Ascending aorta (tissue), 2 donors: Measurements from ENCODE around the gene SDF2. TPM values are rescaled to one million over a fixed set of nuclear protein-coding genes. Genes with fewer than 3 reads are reported as not detected.

ENCODE experiments used
- DNase-seq, 2 donors: peaks; one replicate each; pipeline ENCODE4 v3.0.0-alpha.2; 2019; ENCODE audit warnings: low spot score in 2 of 2
- H3K27ac ChIP-seq, 2 donors: fragments of 200-600 bp; sonication (generic); one replicate each; pipeline ENCODE4 v1.5.1; 2016 to 2017; ENCODE audit warnings: mild to moderate bottlenecking in 1 of 2
- H3K27me3 ChIP-seq: fragments of 200-600 bp; sonication (generic); one replicate; pipeline ENCODE4 v1.5.1; 2017
- H3K36me3 ChIP-seq, 2 donors: fragments of 200-600 bp; sonication (generic); one replicate each; pipeline ENCODE4 v1.5.1; 2016
- H3K4me1 ChIP-seq, 2 donors: fragments of 200-600 bp; sonication (generic); one replicate each; pipeline ENCODE4 v1.5.1; 2016 to 2017; ENCODE audit warnings: mild to moderate bottlenecking in 1 of 2
- H3K4me3 ChIP-seq, 2 donors: fragments of 200-600 bp; sonication (generic); one replicate each; pipeline ENCODE4 v1.5.1; 2016 to 2017; ENCODE audit warnings: mild to moderate bottlenecking in 1 of 2
- H3K9me3 ChIP-seq, 2 donors: fragments of 200-600 bp; sonication (generic); one replicate each; pipeline ENCODE4 v1.5.1; 2016
- intact Hi-C: fragments of 100-400 bp; cut with DNase I; formaldehyde crosslinking; loops from one replicate; pipeline ENCODE4 v1.15.1; 2023
- total RNA-seq: library from RNA; depleted of rRNA; stranded (reverse); fragments of >200 nt; gene quantifications from one replicate; pipeline ENCODE4 v1.1.0, GENCODE V29; 2016
- TF ChIP-seq, protein P1 (sequence below), 3 experiments: fragments of 200-600 bp in 2 of 3; fragments of 450-650 bp in 1 of 3; sonication (generic) in 2 of 3; IDR thresholded peaks; one replicate each; pipeline ENCODE4 v1.5.1; 2016 to 2019; ENCODE audit warnings: antibody characterized with exemption in 3 of 3, mild to moderate bottlenecking in 1 of 3, moderate library complexity in 1 of 3

SDF2 gene
- total RNA-seq, 1 donor from 2014 or later, result 51.9 TPM

DNA sequence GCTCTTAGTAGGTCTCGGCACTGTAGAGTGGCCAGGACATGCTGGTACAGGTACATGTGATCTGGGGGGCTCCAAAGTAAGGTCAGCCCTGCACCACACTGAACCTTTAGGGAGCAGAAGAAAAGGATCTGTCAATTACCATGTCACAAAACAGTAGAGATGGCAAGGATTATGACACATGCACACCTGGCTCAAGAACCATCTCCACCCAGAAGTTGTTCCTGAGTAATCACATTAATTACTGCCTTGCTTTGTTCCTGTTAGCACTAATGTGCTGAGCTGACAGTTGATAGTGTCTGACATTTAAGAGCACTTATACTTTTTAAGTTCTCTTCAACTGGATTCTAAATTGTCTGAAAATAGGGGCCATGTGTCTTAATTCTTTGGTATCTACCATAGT lies 26.2 kb downstream of the SDF2 start:
- Histone ChIP-seq H3K9me3 (no peaks in the 10 kb centered on the region), H3K4me1 (no peaks in the 10 kb centered on the region), H3K27me3 (no peaks in the 10 kb centered on the region), H3K4me3 (no peak overlapping the region), H3K36me3 (peaks cover 92 to 100% of the 10 kb centered on the region in 2 donors), H3K27ac (no peak overlapping the region)
- TF ChIP-seq, protein P1, sequence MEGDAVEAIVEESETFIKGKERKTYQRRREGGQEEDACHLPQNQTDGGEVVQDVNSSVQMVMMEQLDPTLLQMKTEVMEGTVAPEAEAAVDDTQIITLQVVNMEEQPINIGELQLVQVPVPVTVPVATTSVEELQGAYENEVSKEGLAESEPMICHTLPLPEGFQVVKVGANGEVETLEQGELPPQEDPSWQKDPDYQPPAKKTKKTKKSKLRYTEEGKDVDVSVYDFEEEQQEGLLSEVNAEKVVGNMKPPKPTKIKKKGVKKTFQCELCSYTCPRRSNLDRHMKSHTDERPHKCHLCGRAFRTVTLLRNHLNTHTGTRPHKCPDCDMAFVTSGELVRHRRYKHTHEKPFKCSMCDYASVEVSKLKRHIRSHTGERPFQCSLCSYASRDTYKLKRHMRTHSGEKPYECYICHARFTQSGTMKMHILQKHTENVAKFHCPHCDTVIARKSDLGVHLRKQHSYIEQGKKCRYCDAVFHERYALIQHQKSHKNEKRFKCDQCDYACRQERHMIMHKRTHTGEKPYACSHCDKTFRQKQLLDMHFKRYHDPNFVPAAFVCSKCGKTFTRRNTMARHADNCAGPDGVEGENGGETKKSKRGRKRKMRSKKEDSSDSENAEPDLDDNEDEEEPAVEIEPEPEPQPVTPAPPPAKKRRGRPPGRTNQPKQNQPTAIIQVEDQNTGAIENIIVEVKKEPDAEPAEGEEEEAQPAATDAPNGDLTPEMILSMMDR (IDR thresholded peaks at IDR 0.05), result no peak
- no peak for DNase-seq
- intact Hi-C loops, result no loop called here

DNA sequence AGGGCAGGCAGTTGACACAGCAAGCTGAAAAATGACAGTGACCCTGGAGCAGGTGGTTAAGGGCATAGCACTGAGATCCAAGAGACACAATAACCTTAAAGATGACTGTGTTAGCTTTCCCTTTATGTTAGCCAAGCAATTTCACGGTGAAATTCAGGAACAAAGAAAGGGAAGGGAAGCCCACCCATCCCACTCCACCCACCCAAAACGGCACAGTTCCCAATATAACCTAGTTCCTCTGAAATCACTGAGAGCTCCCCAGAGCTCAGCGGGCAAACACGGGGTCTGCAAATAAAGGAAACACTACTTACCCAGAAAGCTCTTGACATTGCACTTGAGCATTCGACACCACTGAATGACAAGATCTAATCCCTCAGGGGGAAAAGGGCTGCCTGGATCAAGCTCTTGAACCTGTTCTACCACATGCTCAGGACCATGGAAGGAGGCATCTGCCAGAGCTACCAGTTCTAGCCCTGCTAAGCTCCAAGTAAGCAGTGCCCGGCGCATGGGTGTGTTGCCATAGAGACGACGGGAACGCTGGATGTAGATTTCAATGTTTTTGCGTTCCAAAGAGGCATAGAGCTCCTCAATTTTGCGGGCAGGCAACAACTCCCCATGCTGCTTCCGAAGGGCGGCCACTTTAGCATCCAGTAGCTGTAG lies 27.4 kb downstream of the SDF2 start:
- H3K27me3 ChIP-seq, result no peaks in the 10 kb centered on the region
- no peak overlapping the region for H3K4me3 ChIP-seq
- H3K9me3 ChIP-seq, result no peaks in the 10 kb centered on the region
- DNase-seq, result no peak
- no peak overlapping the region for H3K27ac ChIP-seq
- H3K4me1 ChIP-seq, result no peaks in the 10 kb centered on the region
- intact Hi-C loops, result no loop called here
- TF ChIP-seq, protein P1 (IDR thresholded peaks at IDR 0.05), result no peak
- peaks cover 93 to 100% of the 10 kb centered on the region in 2 donors for H3K36me3 ChIP-seq

DNA sequence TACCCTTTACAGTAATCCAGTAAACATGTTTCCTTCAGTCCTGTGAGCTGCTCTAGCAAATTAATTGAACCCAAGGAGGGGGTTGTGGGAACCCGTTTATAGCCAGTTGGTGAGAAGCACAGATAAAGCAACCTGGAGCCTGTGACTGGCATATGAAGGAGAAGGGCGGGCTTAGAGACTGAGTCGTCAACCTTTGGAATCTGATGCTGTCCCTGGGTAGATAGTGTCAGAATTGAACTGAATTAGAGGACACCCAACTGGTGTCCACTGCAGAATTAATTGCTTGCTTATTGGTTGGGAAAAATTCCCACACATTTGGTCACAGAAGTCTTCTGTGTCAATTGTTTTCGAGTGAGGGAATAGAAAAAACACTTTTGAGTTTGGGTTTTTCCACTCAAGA lies 34.9 kb downstream of the SDF2 start:
- DNase-seq, result no peak
- H3K9me3 ChIP-seq, result no peaks in the 10 kb centered on the region
- H3K27me3 ChIP-seq, result no peaks in the 10 kb centered on the region
- no peak overlapping the region for H3K4me3 ChIP-seq
- no peaks in the 10 kb centered on the region for H3K4me1 ChIP-seq
- no peak overlapping the region for H3K27ac ChIP-seq
- intact Hi-C loops, result no loop called here
- TF ChIP-seq, protein P1 (IDR thresholded peaks at IDR 0.05), result no peak
- H3K36me3 ChIP-seq, result peaks cover 81% of the 10 kb centered on the region in 2 donors

DNA sequence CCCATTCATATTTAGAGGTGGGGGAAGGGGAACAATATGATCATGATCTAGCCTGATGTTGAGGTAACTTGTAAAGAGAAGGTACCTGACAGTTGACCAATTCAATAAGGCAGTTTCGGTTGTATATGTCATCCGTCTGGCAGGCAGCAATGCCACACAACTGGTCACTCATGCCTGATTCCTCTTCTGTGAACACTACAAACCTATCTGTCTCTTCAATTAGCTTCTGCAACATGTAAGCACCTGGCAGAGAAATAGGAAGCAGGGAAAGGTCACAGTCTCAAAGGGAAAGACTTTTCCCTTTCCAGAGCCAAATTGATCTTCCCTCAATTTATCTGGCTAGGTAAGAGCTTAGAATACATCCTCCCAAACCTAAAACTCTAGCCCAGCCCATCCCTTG lies 37.6 kb downstream of the SDF2 start:
- Histone ChIP-seq H3K4me3 (no peak overlapping the region), H3K27ac (no peak overlapping the region), H3K36me3 (peaks cover 81 to 85% of the 10 kb centered on the region in 2 donors), H3K4me1 (no peaks in the 10 kb centered on the region), H3K9me3 (no peaks in the 10 kb centered on the region), H3K27me3 (no peaks in the 10 kb centered on the region)
- no peak for DNase-seq
- TF ChIP-seq, protein P1 (IDR thresholded peaks at IDR 0.05), result no peak
- intact Hi-C loops, result no loop called here

DNA sequence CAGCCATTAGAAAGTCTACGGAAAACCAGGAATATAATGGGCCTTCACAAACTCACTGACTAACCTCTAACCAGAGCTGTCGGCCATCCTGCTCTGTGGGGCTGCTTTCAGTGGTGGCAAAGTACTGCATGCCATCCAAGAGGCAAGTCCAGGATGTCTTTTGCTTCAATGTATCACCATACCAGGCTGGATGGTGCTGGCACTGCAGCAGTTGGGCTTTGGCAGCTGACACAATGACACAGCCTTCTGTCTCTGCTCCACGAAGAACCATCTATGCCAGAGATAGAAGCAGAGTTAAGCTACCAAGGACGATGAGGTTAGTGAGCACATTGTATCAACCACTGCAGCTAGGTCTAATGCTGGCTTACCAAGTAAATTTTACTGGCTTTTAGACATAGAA lies 38.0 kb downstream of the SDF2 start:
- TF ChIP-seq, protein P1 (IDR thresholded peaks at IDR 0.05), result no peak
- intact Hi-C loops, result no loop called here
- no peak for DNase-seq
- Histone ChIP-seq H3K27ac (no peak overlapping the region), H3K9me3 (no peaks in the 10 kb centered on the region), H3K4me1 (no peaks in the 10 kb centered on the region), H3K36me3 (peaks cover 81 to 87% of the 10 kb centered on the region in 2 donors), H3K27me3 (no peaks in the 10 kb centered on the region), H3K4me3 (no peak overlapping the region)

DNA sequence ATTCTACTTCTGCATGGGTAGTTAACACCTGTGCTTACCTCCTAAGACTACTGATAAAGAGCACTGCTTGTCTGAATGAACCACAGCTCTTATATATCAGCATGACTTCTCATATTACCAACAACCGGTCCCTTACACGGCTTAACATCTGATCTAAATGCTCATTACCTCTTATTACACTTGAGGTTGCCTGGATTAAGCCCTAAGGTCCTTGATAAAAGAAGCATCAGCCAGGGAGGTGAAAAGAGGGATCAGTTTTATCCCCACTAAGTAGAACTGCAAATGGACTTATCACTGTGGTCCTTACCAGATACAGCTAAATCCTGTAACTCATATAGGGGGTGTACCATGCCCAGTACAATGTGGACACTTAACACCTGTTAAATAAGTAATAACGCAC lies 39.5 kb downstream of the SDF2 start:
- no peaks in the 10 kb centered on the region for H3K4me1 ChIP-seq
- intact Hi-C loops, result no loop called here
- no peak overlapping the region for H3K4me3 ChIP-seq
- peaks cover 84 to 88% of the 10 kb centered on the region in 2 donors for H3K36me3 ChIP-seq
- TF ChIP-seq, protein P1 (IDR thresholded peaks at IDR 0.05), result no peak
- no peak for DNase-seq
- H3K27me3 ChIP-seq, result no peaks in the 10 kb centered on the region
- H3K27ac ChIP-seq, result no peak overlapping the region
- no peaks in the 10 kb centered on the region for H3K9me3 ChIP-seq
